ENCODE measurements around the gene PKD2.
"Not testable (repeated sequence)": the region's sequence is repeated elsewhere in the genome, so short reads cannot be mapped to it uniquely, and the experiment has no call there.

PKD2 gene

DNA sequence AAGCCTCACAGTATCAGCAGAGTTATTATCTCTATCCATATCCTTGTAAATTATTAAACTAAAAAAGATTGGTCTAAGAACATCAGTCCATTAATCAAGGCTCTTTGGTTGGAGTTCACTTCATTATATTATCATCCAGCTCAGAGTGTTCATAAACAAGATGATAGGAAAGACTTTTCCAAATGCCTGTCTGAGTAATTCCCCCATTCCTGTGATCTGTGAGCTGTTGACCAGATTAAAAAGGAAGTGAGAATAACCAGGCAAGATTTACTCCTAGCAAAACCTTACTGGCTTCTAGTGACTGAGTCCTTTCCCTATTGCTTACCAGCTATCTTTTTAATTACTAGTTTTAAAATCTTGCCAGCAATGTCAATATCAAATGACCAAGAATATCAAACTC lies 14.9 kb downstream of the PKD2 start:
- peaks cover 10% of the 10 kb centered on the region; the same call in 1 of the 2 replicates for H3K4me1 ChIP-seq (ENCODE audit: low read length)
- no peak overlapping the region for H2AFZ ChIP-seq (ENCODE audit: low read depth, low read length)
- H3K9me3 ChIP-seq (ENCODE audit: insufficient read depth, low read length), result no peaks in the 10 kb centered on the region
- H3K4me3 ChIP-seq (ENCODE audit: low read length), result no peak overlapping the region
- peaks cover 30% of the 10 kb centered on the region for H3K36me3 ChIP-seq (replicated peaks; ENCODE audit: low read depth, low read length)
- H3K27me3 ChIP-seq (ENCODE audit: low read depth, low read length), result no peaks in the 10 kb centered on the region
- TF ChIP-seq EZH2phosphoT487 (IDR thresholded peaks at IDR 0.05; ENCODE audit: low read depth), result no peak
- TF ChIP-seq, protein P1, sequence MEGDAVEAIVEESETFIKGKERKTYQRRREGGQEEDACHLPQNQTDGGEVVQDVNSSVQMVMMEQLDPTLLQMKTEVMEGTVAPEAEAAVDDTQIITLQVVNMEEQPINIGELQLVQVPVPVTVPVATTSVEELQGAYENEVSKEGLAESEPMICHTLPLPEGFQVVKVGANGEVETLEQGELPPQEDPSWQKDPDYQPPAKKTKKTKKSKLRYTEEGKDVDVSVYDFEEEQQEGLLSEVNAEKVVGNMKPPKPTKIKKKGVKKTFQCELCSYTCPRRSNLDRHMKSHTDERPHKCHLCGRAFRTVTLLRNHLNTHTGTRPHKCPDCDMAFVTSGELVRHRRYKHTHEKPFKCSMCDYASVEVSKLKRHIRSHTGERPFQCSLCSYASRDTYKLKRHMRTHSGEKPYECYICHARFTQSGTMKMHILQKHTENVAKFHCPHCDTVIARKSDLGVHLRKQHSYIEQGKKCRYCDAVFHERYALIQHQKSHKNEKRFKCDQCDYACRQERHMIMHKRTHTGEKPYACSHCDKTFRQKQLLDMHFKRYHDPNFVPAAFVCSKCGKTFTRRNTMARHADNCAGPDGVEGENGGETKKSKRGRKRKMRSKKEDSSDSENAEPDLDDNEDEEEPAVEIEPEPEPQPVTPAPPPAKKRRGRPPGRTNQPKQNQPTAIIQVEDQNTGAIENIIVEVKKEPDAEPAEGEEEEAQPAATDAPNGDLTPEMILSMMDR (IDR thresholded peaks at IDR 0.05; ENCODE audit: low read depth, low read length), result no peak
- H3K79me2 ChIP-seq (ENCODE audit: low read length), result peaks cover 7% of the 10 kb centered on the region; the same call in 1 of the 2 replicates
- H3K27ac ChIP-seq (ENCODE audit: low read length), result no peak overlapping the region
- H3K9ac ChIP-seq (ENCODE audit: low read length), result no peak overlapping the region
- no peaks in the 10 kb centered on the region for H4K20me1 ChIP-seq (ENCODE audit: insufficient read depth, low read length)
- H3K4me2 ChIP-seq (ENCODE audit: low read length), result no peak overlapping the region

DNA sequence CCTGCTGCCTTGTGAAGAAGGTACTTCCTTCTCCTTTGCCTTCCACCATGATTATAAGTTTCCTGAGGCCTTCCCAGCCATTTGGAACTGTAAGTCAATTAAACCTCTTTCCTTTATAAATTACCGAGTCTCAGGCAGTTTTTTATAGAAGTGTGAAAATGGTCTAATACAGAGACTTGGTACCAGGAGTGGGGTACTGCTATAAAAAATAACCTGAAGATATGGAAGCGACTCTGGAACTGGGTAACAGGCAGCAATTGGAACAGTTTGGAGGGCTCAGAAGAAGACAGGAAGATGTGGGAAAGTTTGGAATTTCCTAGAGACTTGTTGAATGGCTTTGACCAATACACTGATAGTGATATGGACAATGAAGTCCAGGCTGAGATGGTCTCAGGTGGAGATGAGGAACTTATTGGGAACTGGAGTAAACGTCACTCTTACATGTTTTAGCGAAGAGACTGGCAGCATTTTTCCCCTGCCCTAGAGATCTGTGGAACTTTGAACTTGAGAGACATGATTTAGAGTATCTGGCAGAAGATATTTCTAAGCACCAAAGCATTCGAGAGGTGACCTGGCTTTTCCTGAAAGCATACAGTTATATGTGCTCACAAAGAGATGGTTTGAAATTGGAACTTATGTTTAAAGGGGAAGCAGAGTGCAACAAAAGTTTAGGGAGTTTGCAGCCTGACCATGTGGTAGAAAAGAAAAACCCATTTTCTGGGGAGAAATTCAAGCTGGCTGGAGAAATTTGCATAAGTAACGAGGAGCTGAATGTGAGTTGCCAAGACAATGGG lies 18.6 kb downstream of the PKD2 start:
- H3K27me3 ChIP-seq (ENCODE audit: low read depth, low read length); H3K4me3 ChIP-seq (ENCODE audit: low read length); H3K9ac ChIP-seq (ENCODE audit: low read length); H3K27ac ChIP-seq (ENCODE audit: low read length); H4K20me1 ChIP-seq (ENCODE audit: insufficient read depth, low read length); H3K4me2 ChIP-seq (ENCODE audit: low read length); H3K79me2 ChIP-seq (ENCODE audit: low read length); H2AFZ ChIP-seq (ENCODE audit: low read depth, low read length); H3K9me3 ChIP-seq (ENCODE audit: insufficient read depth, low read length): not testable (repeated sequence)
- Histone ChIP-seq H3K4me1 (ENCODE audit: low read length) (peaks cover 10% of the 10 kb centered on the region; the same call in 1 of the 2 replicates), H3K36me3 (replicated peaks; ENCODE audit: low read depth, low read length) (peaks cover 23% of the 10 kb centered on the region)

DNA sequence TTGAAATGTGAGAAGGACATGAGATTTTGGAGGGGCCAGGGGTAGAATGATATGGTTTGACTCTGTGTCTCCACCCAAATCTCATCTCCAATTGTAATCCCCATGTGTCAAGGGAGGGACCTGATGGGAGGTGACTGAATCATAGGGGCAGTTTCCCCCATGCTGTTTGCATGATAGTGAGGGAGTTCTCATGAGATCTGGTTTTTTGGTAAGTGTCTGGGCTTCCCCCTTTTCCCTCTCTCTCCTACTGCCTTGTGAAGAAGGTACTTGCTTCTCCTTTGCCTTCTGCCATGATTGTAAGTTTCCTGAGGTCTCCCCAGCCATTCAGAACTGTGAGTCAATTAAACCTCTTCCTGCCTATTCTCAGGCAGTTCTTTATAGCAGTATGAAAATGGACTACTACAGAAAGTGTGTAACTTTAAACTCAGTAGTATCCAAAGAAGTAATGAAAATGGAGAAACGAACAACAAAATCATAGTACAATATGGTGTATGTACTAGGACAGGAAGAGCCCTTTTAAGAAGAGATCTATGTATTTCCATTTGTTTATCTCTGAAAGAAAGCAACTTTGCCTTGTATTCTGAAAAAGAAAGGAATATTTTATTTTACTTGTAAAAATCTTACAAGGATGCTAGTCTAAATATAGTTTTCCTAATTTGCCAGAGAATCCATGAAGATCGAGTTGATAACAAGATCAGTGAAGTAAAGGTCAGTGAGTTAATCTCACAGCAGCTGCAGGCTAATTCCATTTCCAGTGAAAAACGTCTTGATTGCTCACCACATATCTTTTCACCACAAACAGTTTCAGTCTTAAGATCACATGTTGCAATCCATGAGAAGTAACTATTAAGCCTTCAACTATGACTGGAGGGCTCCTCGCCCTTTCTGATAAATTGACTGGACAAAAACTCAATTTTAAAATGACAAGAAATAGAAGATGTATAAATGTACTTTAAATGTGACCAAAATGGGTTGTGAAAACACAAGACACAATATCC lies 20.5 kb downstream of the PKD2 start:
- Histone ChIP-seq H3K4me3 (ENCODE audit: low read length) (no peak overlapping the region), H3K79me2 (ENCODE audit: low read length) (no peaks in the 10 kb centered on the region), H3K9ac (ENCODE audit: low read length) (no peak overlapping the region), H3K27me3 (ENCODE audit: low read depth, low read length) (no peaks in the 10 kb centered on the region), H3K9me3 (ENCODE audit: insufficient read depth, low read length) (no peaks in the 10 kb centered on the region), H2AFZ (ENCODE audit: low read depth, low read length) (no peak overlapping the region), H3K36me3 (replicated peaks; ENCODE audit: low read depth, low read length) (peaks cover 15% of the 10 kb centered on the region), H3K27ac (ENCODE audit: low read length) (no peak overlapping the region), H4K20me1 (ENCODE audit: insufficient read depth, low read length) (no peaks in the 10 kb centered on the region), H3K4me1 (ENCODE audit: low read length) (no peaks in the 10 kb centered on the region), H3K4me2 (ENCODE audit: low read length) (no peak overlapping the region)
- TF ChIP-seq EZH2phosphoT487 (IDR thresholded peaks at IDR 0.05; ENCODE audit: low read depth), result no peak
- TF ChIP-seq, protein P1 (IDR thresholded peaks at IDR 0.05; ENCODE audit: low read depth, low read length), result no peak

DNA sequence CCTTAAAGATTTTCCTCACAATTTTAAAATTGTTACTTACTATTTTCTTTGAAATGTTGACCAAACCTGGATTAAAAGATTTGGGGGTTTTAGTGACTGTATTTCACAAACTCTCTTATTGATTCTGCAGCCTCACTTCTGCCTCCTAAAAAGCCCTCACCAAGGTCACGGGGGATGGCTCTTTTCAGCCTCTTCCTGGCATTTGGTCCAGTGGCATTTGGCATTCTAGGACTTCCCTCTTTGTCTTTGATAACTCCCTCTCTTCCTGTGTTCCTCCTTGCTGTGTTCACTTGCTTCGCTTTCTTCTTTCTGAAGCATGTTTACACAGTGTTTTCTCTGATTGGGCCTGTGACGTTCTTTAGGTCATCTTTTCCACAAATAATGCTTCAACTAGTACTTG lies 21.5 kb downstream of the PKD2 start:
- Histone ChIP-seq H3K4me3 (ENCODE audit: low read length) (no peak overlapping the region), H3K9me3 (ENCODE audit: insufficient read depth, low read length) (no peaks in the 10 kb centered on the region), H4K20me1 (ENCODE audit: insufficient read depth, low read length) (no peaks in the 10 kb centered on the region), H3K4me2 (ENCODE audit: low read length) (no peak overlapping the region), H3K79me2 (ENCODE audit: low read length) (no peaks in the 10 kb centered on the region), H3K4me1 (ENCODE audit: low read length) (no peaks in the 10 kb centered on the region), H2AFZ (ENCODE audit: low read depth, low read length) (no peak overlapping the region), H3K9ac (ENCODE audit: low read length) (no peak overlapping the region), H3K36me3 (replicated peaks; ENCODE audit: low read depth, low read length) (peaks cover 10% of the 10 kb centered on the region), H3K27ac (ENCODE audit: low read length) (no peak overlapping the region), H3K27me3 (ENCODE audit: low read depth, low read length) (no peaks in the 10 kb centered on the region)
- no peak for TF ChIP-seq EZH2phosphoT487 (IDR thresholded peaks at IDR 0.05; ENCODE audit: low read depth)

Measured in OCI-LY3 (cell line).